Measurements from ENCODE around the gene CIBAR2.

The CIBAR2 gene

GRCh38 chr16:85101956-85102630 is 10.2 kb downstream of the CIBAR2 start:
- DNase-seq: no peak

GRCh38 chr16:85100265-85100664 is 12.0 kb downstream of the CIBAR2 start:
- DNase-seq: no peak

- DNase-seq: no peak
Measured at GRCh38 chr16:85098565-85098964, 13.7 kb downstream of the CIBAR2 start.

- DNase-seq: no peak
Measured at GRCh38 chr16:85096921-85097320, 15.4 kb downstream of the CIBAR2 start.

- no peak for DNase-seq
Measured at GRCh38 chr16:85094812-85095211, 17.5 kb downstream of the CIBAR2 start.

- DNase-seq: no peak
Measured at GRCh38 chr16:85094176-85094805, 18.0 kb downstream of the CIBAR2 start.

GRCh38 chr16:85093705-85094104 is 18.6 kb downstream of the CIBAR2 start:
- no peak for DNase-seq

- no peak for DNase-seq
Measured at GRCh38 chr16:85092851-85093250, 19.4 kb downstream of the CIBAR2 start.

- no peak for DNase-seq
Measured at GRCh38 chr16:85092309-85092708, 20.0 kb downstream of the CIBAR2 start.

GRCh38 chr16:85091522-85091910 is 20.8 kb downstream of the CIBAR2 start:
- DNase-seq: no peak

GRCh38 chr16:85090873-85091521 is 21.3 kb downstream of the CIBAR2 start:
- no peak for DNase-seq

- DNase-seq: no peak
Measured at GRCh38 chr16:85090181-85090580, 22.1 kb downstream of the CIBAR2 start.

- no peak for DNase-seq
Measured at GRCh38 chr16:85089525-85089924, 22.7 kb downstream of the CIBAR2 start.

- no peak for DNase-seq
Measured at GRCh38 chr16:85088570-85089199, 23.6 kb downstream of the CIBAR2 start.

GRCh38 chr16:85087899-85088569 is 24.2 kb downstream of the CIBAR2 start:
- no peak for DNase-seq

- peak; percentile 39 to 72 (median 59) for DNase-seq
Measured at GRCh38 chr16:85086347-85087291, 25.7 kb downstream of the CIBAR2 start.

GRCh38 chr16:85085721-85086120 is 26.6 kb downstream of the CIBAR2 start:
- DNase-seq: no peak

GRCh38 chr16:85084841-85085510 is 27.3 kb downstream of the CIBAR2 start:
- no peak for DNase-seq

GRCh38 chr16:85083051-85083639 is 29.1 kb downstream of the CIBAR2 start:
- DNase-seq: no peak

- DNase-seq: no peak
Measured at GRCh38 chr16:85082173-85083050, 29.9 kb downstream of the CIBAR2 start.

Data from T-helper 2 cell (primary cell).